ENCODE results near the gene DTX2. TPM values are rescaled to one million over a fixed set of nuclear protein-coding genes. Genes with fewer than 3 reads are reported as not detected.
A peak's percentile ranks its signal among the peaks of the same experiment; 100 is the strongest.
"Not testable (repeated sequence)": the region's sequence is repeated elsewhere in the genome, so short reads cannot be mapped to it uniquely, and the experiment has no call there.

The DTX2 gene
- total RNA-seq, 1 experiment from 2014 or later: 45.2 TPM

DNA sequence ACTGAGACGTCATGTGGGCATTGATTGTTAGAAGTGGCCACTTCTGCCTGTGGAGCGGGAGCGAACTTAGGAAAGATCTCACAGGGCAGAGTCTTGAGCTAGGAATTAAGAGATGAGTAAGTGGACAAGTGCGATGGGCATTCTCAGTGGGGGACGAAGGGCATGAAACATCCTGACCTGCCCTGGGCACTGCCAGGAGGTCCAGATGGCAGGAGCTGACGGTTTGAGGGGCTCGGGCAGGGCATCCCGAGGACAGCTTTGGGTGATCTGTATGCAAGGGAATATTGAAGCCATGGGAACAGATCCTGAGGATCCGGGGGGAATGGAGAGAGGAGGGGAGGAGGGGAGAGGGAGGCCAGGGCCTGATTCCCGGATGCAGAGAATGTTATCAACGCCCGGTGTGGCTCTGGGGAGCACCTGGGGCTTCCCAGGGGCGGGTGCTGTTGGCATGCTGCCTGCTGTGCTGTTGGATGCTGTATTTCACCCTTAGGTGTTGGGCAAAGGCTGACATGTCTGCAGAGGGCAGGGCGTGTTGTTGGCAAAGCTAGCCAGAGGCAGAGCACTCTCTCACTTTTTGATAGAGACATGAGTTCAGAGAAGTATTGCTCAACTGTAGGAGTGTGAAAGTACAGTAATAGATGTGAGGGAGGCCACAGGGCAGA, 6.4 kb downstream of the DTX2 start:
- DNase-seq; H3K27me3 Mint-ChIP-seq (ENCODE audit: insufficient read depth, unreplicated experiment); H3K9me3 ChIP-seq; POLR2A ChIA-PET; H3K4me3 ChIP-seq (ENCODE audit: low read depth, low read length); BruUV-seq (replicated peaks); H3K27me3 ChIP-seq (replicated peaks; ENCODE audit: control insufficient read depth, insufficient read depth, low read length); H3K9me3 Mint-ChIP-seq (ENCODE audit: unreplicated experiment); H3K36me3 ChIP-seq (ENCODE audit: control insufficient read depth, insufficient read depth, low read length); CTCF ChIA-PET; H3K27ac Mint-ChIP-seq (ENCODE audit: unreplicated experiment); H3K4me1 ChIP-seq; H3K4me1 Mint-ChIP-seq (ENCODE audit: low read depth, unreplicated experiment); H3K4me3 Mint-ChIP-seq (ENCODE audit: unreplicated experiment); H3K36me3 Mint-ChIP-seq (ENCODE audit: insufficient read depth, unreplicated experiment); intact Hi-C loops (cut with micrococcal nuclease; ENCODE audit: unreplicated experiment): not testable (repeated sequence)

DNA sequence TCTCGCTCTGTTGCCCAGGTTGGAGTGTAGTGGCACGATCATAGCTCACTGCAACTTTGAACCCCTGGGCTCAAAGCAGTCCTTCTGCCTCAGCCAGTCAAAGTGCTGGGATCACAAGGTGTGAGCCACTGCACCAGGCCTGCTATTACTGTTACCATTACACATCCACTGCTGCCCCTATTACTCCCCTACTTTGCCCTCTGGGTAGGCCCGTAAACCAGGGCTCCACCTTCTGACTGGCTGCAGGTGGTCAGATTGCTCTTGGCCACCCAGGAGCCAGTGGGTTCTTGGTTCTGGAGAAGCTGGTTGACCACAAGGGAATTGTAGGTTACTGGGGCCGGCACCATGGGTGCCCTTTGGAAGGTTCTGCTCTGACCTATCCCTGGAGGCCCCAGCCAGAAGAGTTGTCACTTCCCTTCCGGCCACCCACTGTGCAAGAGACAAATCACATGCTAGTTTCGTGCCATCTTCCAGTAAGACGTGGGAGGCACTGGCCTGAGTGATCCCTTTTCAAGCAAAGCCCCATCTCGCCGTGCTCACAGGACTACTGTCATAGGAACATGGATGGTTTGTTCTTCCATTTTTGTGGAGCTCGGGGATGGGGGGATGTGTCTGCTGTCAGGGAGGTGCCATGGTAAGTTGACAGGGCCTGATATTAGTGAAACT, 10.2 kb downstream of the DTX2 start:
- H3K27me3 ChIP-seq (replicated peaks; ENCODE audit: control insufficient read depth, insufficient read depth, low read length); H3K4me3 ChIP-seq (ENCODE audit: low read depth, low read length); H3K27me3 Mint-ChIP-seq (ENCODE audit: insufficient read depth, unreplicated experiment); H3K9me3 ChIP-seq; H3K36me3 Mint-ChIP-seq (ENCODE audit: insufficient read depth, unreplicated experiment); BruUV-seq (replicated peaks); DNase-seq; H3K4me1 ChIP-seq; H3K4me3 Mint-ChIP-seq (ENCODE audit: unreplicated experiment); H3K9me3 Mint-ChIP-seq (ENCODE audit: unreplicated experiment); H3K27ac Mint-ChIP-seq (ENCODE audit: unreplicated experiment); POLR2A ChIA-PET; H3K4me1 Mint-ChIP-seq (ENCODE audit: low read depth, unreplicated experiment); CTCF ChIA-PET; intact Hi-C loops (cut with micrococcal nuclease; ENCODE audit: unreplicated experiment); H3K36me3 ChIP-seq (ENCODE audit: control insufficient read depth, insufficient read depth, low read length): not testable (repeated sequence)

DNA sequence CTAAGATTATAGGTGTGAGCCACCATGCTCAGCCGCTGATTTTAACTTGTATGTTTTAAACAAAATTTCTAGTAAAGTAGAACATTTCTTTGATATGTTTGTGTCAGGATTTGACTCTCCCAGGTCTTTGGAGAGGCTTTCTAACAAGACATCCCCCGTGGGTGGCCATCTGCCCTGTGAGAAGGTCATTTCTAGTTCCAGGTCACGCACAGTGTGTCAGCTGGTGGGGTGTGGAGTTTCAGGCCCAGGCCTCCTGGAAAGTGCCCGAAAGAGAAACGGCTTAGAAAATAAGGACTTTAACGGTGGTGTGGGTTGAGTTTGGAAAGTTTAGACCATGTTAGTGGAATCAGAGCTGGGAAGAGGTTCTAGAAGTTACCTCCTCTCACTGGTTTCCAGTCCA, 11.6 kb downstream of the DTX2 start:
- H3K4me1 ChIP-seq; H3K9me3 Mint-ChIP-seq (ENCODE audit: unreplicated experiment); H3K27me3 Mint-ChIP-seq (ENCODE audit: insufficient read depth, unreplicated experiment); H3K4me3 ChIP-seq (ENCODE audit: low read depth, low read length); H3K4me3 Mint-ChIP-seq (ENCODE audit: unreplicated experiment); H3K36me3 ChIP-seq (ENCODE audit: control insufficient read depth, insufficient read depth, low read length); POLR2A ChIA-PET; H3K27ac Mint-ChIP-seq (ENCODE audit: unreplicated experiment); H3K36me3 Mint-ChIP-seq (ENCODE audit: insufficient read depth, unreplicated experiment); CTCF ChIA-PET; H3K27me3 ChIP-seq (replicated peaks; ENCODE audit: control insufficient read depth, insufficient read depth, low read length); intact Hi-C loops (cut with micrococcal nuclease; ENCODE audit: unreplicated experiment); BruUV-seq (replicated peaks); DNase-seq; H3K4me1 Mint-ChIP-seq (ENCODE audit: low read depth, unreplicated experiment); H3K9me3 ChIP-seq: not testable (repeated sequence)

DNA sequence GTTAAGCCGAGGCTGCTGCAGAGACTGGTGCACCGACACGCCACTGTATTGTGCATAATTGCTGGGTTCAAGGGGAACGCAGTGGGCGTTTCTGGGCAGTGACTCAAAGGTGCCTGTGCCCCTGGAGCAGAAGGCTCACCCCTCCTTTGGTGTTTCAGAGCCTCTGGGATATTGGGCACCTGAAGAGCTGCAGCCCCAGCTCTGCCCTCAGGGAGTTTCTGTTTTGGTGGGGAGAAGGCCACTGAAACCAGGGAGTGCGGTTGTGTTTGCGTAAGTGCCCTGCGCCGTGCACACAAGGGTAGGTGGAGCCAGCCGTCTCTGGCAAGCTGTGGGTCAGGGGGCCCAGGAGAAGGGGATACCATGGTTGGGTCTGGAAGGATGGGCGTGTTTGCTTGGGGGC, 14.8 kb downstream of the DTX2 start:
- BruUV-seq (replicated peaks); intact Hi-C loops (cut with micrococcal nuclease; ENCODE audit: unreplicated experiment); H3K4me1 ChIP-seq; H3K27me3 ChIP-seq (replicated peaks; ENCODE audit: control insufficient read depth, insufficient read depth, low read length); H3K36me3 Mint-ChIP-seq (ENCODE audit: insufficient read depth, unreplicated experiment); POLR2A ChIA-PET; DNase-seq; H3K9me3 Mint-ChIP-seq (ENCODE audit: unreplicated experiment); H3K36me3 ChIP-seq (ENCODE audit: control insufficient read depth, insufficient read depth, low read length); H3K9me3 ChIP-seq; H3K27me3 Mint-ChIP-seq (ENCODE audit: insufficient read depth, unreplicated experiment); H3K4me3 Mint-ChIP-seq (ENCODE audit: unreplicated experiment); CTCF ChIA-PET; H3K4me3 ChIP-seq (ENCODE audit: low read depth, low read length); H3K4me1 Mint-ChIP-seq (ENCODE audit: low read depth, unreplicated experiment); H3K27ac Mint-ChIP-seq (ENCODE audit: unreplicated experiment): not testable (repeated sequence)

DNA sequence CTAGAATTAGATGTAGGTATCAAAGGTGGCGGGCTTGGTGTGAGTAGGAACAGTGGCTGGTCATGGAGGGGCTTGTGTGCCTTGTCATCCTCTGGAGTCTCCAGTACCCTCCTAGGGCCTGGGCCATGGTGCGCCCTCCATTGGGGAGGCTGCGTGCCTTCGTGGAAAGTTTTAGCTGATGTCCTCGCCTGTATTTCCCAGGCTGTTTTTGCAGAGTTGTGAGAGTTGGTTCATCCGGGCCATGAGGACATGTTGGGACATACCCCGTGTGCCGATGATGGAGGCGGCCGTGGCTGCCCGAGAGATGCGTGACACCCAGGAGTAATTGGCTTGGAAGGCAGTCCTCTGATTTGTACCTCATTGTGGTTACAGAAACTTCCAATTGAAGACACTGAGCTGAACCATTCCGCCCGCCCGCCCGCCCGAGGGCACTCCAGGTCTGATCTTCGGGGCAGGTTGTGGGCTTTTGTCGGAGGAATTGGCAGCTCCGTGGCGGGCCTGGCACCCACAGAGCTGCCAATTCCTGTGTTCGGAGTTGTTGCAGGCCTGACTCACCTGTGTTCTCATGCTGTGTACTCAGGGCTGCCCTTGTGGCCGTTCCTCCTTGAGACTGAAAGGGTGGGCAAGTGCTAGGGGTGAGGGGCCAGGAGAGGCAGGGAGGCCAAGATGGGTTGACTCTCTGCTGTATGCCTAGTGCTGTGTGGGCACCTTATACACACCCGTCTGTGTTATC, 15.4 kb downstream of the DTX2 start:
- CTCF ChIA-PET; H3K27me3 Mint-ChIP-seq (ENCODE audit: insufficient read depth, unreplicated experiment); H3K27ac Mint-ChIP-seq (ENCODE audit: unreplicated experiment): not testable (repeated sequence)

DNA sequence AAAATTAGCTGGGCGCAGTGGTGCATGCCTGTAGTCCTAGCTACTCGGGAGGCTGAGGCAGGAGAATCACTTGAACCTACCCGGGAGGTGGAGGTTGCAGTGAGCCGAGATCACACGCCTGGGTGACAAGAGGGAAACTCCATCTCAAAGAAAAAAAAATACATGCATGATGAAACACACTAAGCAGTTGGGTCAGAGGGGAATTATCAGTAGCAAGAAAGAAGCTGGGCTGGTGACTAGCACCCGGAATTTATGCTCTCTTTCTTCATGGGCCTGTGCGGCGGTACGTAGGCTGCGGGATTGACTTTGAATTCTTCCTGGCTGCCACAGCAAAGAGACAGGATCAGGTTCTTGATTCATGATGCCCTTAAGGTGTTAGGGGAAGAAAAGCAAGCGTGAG, 18.1 kb downstream of the DTX2 start:
- POLR2A ChIA-PET; H3K4me1 ChIP-seq; H3K9me3 ChIP-seq; H3K4me3 Mint-ChIP-seq (ENCODE audit: unreplicated experiment); H3K27me3 ChIP-seq (replicated peaks; ENCODE audit: control insufficient read depth, insufficient read depth, low read length); H3K4me3 ChIP-seq (ENCODE audit: low read depth, low read length); H3K27me3 Mint-ChIP-seq (ENCODE audit: insufficient read depth, unreplicated experiment); H3K36me3 Mint-ChIP-seq (ENCODE audit: insufficient read depth, unreplicated experiment); H3K36me3 ChIP-seq (ENCODE audit: control insufficient read depth, insufficient read depth, low read length); intact Hi-C loops (cut with micrococcal nuclease; ENCODE audit: unreplicated experiment); H3K9me3 Mint-ChIP-seq (ENCODE audit: unreplicated experiment); H3K4me1 Mint-ChIP-seq (ENCODE audit: low read depth, unreplicated experiment); CTCF ChIA-PET; BruUV-seq (replicated peaks): not testable (repeated sequence)
- DNase-seq: peak in 1 of 2 experiments; percentile 39
- H3K27ac Mint-ChIP-seq (ENCODE audit: unreplicated experiment): peak overlapping the region; percentile 39

More for the DNA sequence above, 15.4 kb downstream of the DTX2 start:
- H3K4me1 Mint-ChIP-seq (ENCODE audit: low read depth, unreplicated experiment); H3K9me3 ChIP-seq; BruUV-seq (replicated peaks); POLR2A ChIA-PET; H3K9me3 Mint-ChIP-seq (ENCODE audit: unreplicated experiment); H3K4me3 Mint-ChIP-seq (ENCODE audit: unreplicated experiment); H3K36me3 ChIP-seq (ENCODE audit: control insufficient read depth, insufficient read depth, low read length); intact Hi-C loops (cut with micrococcal nuclease; ENCODE audit: unreplicated experiment); DNase-seq; H3K4me1 ChIP-seq; H3K36me3 Mint-ChIP-seq (ENCODE audit: insufficient read depth, unreplicated experiment); H3K4me3 ChIP-seq (ENCODE audit: low read depth, low read length); H3K27me3 ChIP-seq (replicated peaks; ENCODE audit: control insufficient read depth, insufficient read depth, low read length): not testable (repeated sequence)

Data from Caco-2 (cell line).